Fibroblast of peridontal ligament (primary cell): ENCODE results near the gene ENTPD1.
A peak's percentile ranks its signal among the peaks of the same experiment; 100 is the strongest.
"Not testable (repeated sequence)": the region's sequence is repeated elsewhere in the genome, so short reads cannot be mapped to it uniquely, and the experiment has no call there.

Source experiments
- DNase-seq: peaks from one replicate; pipeline ENCODE4 v3.0.0-alpha.2; 2010; ENCODE audit errors: extremely low read depth

Gene ENTPD1, protein sequence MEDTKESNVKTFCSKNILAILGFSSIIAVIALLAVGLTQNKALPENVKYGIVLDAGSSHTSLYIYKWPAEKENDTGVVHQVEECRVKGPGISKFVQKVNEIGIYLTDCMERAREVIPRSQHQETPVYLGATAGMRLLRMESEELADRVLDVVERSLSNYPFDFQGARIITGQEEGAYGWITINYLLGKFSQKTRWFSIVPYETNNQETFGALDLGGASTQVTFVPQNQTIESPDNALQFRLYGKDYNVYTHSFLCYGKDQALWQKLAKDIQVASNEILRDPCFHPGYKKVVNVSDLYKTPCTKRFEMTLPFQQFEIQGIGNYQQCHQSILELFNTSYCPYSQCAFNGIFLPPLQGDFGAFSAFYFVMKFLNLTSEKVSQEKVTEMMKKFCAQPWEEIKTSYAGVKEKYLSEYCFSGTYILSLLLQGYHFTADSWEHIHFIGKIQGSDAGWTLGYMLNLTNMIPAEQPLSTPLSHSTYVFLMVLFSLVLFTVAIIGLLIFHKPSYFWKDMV

DNA sequence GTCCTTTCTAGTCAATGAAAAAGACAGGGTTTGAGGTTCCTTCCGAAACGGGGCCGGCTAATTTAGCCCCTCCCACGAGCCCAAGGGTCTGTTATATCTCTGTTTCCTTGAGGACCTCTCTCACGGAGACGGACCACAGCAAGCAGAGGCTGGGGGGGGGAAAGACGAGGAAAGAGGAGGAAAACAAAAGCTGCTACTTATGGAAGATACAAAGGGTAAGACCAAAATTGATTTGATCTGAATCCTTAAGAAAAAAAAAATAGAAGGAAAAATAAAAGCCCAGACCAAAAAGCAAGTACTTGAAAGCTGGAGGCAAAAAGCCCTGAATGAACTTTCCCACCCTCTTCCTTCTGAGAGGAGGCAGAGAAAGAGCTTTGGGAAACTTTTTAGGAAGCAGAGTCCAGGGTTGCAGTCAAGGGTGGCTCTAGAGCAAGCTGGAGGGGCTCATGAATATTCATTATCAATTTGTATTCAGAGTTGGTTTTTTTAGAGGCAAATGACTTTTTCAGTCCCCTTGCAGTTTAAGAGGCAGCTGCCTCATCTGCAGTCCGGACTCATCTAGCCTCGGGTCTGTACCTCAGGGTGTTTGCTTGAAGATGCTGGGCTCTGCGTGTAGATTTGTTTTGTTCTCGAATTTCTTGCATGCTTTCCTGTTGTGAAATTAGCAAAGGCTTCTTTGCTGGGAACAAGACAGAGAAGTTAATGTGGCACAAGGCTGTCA is at the start of gene ENTPD1:
ENTPD1 (plus strand) TSS at position 123 of the 721 bp plus-strand sequence; CDS start at position 200, 77 bp downstream.
- DNase-seq, result peak; percentile 35

DNA sequence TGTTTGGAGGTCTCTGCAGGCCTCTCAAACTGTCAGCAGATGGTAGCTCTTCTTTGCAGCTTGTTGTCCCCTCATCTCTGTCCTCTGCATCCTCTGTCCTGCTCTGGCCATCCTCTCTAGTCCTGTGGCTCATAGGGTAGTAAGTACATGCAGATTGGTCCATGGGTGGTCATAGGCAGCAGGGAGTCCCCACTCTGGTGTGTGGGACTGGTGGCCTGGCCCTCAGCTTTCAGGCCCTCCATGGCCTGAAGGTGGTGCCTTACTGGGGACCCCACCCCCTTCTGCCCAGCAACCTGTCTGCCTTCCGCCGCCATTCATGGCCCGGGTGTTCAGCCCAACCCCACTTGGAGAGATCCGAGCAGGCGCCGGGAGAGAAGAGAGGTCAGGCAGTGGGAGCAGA is 49.4 kb upstream of the ENTPD1 start:
- DNase-seq, result no peak

DNA sequence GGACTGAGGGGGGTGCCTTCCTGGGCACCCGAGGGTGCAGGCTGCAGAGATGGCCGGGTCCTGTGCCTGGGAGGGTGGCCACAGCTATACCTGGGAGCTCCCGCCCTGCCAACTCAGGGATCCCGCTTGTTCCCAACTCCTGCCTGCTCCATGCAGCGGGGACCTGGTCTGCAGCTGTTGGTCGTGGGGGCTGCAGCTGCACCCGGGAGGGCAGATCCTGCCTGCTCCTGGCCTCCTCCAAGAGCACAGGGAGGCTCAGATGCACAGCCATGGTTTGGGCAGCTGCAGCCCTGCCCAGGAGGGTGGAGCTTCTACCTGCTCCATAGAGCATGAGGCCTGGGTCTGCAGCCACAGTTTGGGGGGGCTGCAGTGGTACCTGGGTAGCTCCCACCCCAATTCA is 49.0 kb upstream of the ENTPD1 start:
- no peak for DNase-seq

DNA sequence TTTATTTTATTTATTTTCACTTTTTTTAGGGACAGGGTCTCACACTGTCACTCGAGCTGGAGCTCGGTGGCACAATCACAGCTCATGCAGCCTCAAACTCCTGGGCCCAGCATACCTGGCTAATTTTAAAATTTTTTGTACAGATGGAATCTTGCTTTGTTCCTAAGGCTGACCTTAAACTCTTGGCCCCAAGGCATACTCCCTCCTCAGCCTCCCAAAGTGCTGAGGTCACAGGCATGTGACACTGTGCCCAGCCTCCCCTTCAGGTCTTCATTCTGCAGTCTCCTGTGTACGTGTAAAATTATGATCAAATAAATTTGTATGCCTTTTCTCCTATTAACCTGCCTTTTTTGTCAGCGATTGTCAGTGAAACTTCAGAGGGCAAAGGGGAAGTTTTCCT is 44.5 kb upstream of the ENTPD1 start:
- DNase-seq, result no peak

DNA sequence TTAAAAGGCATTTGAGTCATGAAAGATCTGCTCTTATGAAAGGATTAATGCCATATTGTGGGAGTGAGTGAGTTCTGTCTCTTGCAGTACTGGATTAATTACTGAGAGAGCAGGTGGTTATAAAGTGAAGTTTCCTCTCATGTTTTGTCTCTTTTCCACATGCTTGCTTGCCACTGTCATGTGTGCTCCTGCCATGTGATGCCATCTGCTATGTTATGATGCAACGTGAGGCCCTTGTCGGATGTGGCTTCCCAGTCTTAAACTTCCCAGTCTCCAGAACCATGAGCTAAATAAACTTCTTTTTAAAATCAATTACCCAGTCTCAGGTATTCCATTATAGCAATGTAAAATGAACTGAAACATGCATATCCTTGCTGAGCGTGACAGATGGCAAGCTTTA is 39.5 kb upstream of the ENTPD1 start:
- no peak for DNase-seq

DNA sequence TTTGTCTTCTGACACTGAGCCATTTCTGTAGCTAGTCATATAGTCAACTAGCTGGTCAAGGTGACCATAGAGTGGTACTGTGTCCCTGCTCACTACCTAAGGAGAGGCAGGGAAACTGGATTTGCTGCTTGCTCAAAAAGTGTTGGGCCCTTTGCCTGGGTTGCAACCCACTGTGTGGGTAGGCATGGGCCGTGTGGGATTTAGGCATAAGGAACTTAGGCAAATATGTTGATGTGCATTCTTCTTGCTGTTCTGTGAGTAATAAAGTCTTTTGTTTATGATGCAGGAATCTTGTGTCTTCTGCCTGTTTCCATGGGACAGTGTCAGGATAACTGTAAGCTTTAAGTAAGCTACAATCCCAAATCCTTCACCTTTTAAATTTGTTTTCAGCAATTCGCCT is 39.1 kb upstream of the ENTPD1 start:
- no peak for DNase-seq

DNA sequence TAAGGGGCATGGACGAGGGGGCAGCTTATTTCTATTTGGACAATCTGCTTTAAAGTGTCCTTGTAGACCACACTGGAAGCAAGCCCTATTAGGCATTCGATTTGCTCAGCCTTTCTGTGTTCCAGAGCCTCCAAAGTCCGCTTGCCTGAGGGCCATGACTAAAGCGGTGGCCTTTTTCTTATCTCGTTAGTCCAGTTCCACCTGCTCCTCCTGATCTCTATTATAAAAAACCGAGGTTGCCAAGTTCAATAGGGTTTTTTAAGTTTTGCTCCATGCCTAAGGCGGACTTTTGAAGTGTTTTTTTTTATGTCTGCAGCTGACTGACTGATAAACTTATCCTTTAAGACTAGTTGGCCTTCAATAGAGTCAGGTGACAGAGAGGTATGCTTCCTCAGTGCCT is 35.2 kb upstream of the ENTPD1 start:
- not testable (repeated sequence) for DNase-seq

DNA sequence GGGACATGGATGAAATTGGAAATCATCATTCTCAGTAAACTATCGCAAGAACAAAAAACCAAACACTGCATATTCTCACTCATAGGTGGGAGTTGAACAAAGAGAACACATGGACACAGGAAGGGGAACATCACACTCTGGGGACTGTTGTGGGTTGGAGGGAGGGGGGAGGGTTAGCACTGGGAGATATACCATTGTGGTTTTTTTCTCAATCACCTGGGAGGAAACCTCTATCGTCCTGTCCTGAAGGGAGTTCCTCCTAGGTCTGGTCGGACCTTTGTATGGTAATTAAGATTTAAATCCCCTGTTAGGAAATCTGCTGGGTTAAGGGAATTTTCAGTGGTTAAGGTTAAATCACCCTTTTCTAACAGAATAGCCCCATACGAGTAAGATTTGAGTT is 33.5 kb upstream of the ENTPD1 start:
- not testable (repeated sequence) for DNase-seq

DNA sequence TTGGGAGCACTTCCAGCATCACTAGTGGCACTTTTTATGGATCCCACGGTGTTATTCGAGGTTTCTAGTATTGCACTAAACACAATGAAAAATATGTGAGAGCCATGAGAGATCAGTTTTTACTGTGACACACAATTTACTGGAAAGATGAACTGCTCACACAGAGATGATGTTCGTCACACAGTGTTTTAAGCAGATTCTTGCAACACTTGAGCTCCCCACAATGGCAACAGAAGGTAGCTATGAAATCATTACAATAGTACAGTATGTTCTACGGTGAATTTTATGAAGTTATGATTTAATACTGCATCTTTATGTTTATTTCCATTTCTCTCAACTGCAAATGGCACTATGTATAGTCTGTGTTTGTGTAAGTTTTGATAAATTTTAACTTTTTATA is 27.4 kb upstream of the ENTPD1 start:
- DNase-seq, result peak; percentile 35

DNA sequence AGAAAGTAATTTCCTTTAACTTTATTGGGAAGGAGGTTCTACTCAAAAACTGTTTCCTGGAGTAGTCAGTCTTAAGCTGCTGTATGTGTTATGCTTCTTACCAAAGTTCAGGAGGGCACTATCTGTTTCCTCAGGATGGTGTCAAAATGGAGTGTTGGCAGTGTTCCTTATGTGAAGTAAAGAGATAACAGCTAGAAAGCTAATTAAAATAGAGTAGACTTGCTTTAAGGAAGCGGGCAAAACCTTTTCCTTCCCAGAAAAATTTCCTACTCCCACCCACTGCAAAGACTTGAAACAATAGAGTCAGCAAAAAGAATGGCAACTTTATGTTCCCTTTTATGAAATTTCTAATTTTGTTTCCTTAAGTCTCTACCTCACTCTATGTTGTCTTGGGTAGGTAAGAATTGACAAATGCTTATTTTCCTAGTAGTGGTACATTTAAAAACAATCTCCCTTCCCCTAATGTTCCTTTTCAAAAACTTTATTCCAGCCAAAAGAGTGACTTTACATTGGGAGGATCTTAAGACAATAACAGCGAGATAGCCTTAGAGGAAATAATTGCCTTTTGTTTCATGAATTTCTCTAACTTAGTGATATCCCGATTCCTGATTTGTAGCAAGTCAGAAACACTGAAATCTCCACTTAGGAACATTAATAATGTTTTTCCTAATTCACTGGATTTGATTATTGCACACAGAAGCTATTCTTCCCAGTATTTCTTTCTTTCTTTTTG is 26.5 kb upstream of the ENTPD1 start:
- DNase-seq, result no peak

DNA sequence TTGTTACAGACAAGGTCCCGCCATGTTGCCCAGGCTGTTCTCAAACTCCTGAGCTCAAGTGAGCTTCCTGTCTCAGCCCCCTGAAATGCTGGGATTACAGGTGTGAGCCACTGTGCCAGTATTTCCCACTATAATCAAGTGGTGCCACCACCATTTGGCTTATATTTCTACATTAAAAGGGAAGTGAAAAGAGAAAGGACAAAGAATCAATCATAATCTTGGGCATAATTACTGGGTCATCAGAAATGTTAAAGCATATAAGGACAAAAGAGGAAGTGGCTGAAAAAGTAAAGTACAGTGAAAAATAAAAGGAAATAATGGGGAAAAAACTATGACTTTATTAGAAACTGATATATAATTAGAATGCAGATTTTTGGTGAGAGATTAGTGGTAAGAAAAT is 25.7 kb upstream of the ENTPD1 start:
- no peak for DNase-seq

DNA sequence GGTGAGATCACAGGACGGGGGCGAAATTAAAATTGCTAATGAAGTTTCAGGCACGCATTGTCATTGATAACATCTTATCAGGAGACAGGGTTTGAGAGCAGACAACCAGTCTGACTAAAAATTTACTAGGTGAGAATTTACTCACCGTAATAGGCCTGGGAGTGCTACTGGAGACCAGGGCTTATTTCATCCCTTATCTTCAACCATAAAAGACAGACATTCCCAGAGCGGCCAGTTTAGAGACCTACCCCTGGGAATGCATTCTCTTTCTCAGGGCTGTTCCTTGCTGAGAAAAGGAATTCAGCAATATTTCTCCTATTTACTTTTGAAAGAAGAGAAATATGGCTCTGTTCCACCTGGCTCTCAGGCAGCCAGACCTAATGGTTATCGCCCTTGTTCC is 23.1 kb upstream of the ENTPD1 start:
- DNase-seq, result not testable (repeated sequence)

DNA sequence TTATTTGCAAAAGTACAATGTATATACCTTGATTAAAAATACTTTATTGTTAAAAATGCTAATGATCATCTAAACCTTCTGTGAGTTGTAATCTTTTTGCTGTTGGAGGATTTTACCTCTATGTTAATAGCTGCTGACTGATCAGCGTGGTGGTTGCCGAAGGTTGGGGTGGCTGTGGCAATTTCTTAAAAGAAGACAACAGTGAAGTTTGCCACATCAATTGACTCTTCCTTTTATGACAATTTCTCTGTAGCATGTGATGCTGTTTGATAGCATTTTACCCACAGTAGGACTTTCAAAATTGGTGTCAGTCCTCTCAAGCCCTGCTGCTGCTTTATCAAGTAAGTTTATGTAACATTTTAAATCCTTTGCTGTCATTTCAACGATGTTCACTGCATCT is 16.9 kb upstream of the ENTPD1 start:
- DNase-seq, result no peak

DNA sequence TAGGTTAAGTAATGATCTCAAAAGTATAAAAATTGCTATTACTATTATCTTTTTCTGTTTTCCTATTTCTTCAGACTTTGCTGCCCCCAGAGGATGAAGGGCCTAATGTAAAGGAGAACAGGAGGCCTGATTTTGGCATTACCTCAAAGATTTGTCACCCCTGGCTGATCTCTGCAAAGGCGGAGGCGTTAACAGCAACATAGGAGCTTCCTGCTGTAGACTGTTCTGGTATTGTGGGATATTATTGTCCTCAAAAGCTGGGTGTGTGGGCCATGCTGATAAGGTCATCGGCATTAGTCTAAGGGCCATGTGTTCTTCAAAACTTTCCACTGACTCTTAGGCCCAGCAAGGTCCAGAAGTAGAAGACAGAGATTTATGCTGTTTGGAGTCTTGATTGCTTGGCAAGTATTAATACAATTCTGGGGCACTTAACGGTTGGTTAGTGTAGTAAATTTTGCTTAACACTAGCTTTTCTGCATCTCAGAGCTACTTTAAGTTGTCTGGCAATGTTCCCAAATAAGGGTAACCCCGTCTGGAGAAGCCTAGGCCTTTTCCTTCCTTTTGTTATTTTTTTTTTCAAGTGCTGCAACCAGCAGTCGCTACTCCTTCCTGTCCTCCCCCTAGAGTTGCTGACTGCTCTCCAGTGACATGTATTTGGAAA is 14.0 kb upstream of the ENTPD1 start:
- DNase-seq, result no peak

DNA sequence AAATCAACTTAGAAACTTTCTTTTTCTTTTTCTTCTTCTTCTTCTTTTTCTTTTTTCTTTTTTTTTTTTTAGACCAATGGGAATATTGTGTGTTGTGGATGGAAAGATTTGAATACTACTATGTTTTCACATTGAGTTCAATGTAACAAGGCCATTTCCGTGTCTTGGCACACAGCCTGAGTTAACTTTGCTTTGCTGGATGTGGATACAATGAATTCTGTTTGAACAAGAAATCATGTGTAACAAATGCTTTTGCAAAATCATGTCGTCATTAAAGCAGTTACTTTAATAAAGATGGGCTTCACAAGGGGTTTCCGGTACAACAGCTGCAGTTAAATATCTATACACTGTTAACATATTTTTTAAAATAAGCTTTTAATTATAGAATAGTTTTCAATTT is 13.5 kb upstream of the ENTPD1 start:
- no peak for DNase-seq

DNA sequence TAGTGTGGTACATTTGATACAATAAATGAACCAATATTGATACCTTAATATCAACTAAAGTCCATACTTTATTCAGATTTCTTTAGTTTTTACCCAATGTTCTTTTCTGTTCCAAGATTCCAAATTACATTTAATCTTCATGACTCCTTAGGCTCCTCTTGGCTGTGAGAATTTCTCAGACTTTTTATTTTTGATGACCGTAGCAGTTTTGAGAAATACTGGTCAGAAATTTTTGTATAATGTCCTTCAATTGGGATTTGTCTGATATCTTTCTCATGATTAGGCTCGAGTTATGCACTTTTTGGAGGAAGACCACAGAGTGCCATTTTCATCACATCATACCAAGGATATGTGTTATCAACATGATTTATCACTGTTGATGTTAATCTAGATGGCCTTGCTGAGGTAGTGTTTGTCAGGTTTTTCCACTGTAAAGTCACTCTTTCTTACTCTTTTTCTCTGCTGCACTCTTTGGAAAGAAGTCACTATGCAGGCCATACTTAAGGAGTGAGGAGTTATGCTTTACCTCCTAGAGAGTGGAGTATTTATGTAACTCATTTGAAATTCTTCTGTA is 12.9 kb upstream of the ENTPD1 start:
- no peak for DNase-seq

DNA sequence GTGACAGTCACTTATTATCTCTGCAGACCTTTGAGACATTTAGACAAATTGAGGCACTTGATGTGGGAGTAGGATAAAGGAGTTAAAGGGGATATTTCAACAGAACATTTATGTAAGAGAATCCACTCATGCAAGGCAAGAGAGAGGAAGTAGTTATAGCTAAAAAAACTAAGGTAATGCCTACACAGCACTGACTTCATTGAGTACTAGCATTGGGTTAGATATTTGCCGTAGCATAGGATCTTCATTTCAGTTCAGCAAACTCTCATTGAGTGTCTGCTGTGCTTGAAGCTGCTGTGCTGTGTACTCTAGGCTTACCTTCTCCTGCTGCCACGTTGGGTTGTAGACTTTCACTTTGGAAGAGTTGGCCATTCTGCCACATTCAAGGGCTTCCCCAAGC is 10.5 kb upstream of the ENTPD1 start:
- no peak for DNase-seq

DNA sequence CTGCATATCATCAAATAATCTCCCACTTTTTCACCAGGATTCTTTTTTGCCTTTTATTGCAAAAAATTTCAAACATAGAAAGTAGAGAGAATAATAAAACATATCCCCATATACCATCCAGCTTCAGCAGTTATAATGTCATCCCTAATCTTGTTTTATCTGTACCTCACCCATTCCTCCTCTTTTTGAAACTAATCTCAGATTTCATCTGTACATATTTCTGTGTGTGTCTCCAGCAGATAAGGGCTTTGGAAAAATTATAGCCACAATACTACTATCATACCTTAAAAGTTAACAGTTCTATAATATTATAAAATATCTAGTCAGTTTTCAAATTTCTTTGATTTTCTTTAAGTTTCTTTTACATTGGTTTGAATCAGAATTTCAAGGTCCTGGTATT is 7.6 kb upstream of the ENTPD1 start:
- DNase-seq, result no peak

DNA sequence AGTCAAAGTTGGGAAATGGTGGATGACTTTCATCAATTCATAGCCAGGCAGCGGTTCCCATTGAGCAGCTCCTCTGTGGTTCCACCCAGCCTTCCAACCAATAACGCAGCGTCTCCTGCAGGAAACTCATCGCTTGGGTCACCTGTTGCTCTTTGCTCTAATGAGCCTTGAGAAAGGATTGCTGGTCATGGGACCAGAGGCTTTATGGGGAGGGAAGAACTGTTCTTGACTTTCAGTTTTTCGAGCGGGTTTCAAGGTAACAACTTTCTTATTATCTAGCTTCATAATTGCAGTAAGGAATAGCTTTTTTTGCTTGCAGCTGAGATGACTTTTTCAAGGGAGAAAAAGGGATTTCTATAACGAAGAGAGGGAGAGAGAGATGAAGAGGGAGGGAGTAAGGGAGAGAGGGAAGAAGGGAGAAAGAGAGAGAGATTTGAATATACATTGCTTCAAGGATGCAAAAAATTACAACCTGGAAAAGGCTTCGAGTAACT is 405 bp upstream of the ENTPD1 start:
- DNase-seq, result peak; percentile 9

DNA sequence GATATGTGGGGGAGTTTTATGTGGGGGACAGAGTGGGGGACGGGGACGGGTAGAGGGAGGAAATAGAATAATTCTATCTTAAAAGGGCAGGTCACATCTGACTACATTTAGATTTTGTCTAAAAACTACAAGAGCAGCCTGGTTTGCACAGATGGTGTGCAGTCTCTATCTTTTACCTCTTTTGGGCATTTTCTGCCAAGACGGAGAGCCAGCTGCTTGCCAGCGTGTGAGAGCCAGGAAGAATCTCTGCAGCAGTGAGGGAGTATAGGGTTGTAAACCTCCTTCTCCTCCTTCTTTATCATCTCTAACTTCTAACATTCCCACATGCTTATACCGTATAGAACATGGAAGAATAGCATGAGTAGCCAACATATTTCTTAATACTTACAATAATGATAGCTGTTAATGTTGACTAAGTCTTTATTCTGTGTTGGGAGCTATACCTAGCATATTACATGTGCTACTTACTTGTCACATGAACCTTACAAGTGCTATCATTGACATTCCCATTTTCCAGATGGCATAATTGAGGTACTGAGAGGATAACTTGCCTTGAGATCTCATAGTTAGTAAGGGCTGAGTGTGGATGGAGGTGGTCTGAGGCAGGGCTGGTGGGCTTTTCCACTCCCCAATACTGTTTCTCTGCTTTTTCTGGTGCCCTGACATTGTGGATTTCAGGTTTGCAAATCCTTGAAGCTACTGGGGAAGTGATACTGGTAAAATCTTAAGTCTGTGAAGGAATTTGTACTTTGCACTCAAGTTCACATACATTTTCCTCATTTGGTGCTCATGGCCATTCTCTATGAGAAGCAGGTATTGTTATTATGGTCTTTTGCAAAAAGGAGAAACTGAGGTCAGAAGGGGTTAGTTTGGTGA is 1.1 kb downstream of the ENTPD1 start:
- DNase-seq, result no peak
